ENCODE data around the gene GJC2.

Gene GJC2

GRCh38 chr1:228125185-228125584, 24.5 kb upstream of the GJC2 start:
- Mint-ChIP-seq H3K4me3 (no peak overlapping the region), H3K27me3 (peaks cover 31% of the 10 kb centered on the region), H3K4me1 (peaks cover 4% of the 10 kb centered on the region), H3K36me3 (peaks cover 3% of the 10 kb centered on the region), H3K27ac (no peak overlapping the region), H3K9me3 (no peaks in the 10 kb centered on the region)
- no peak for DNase-seq
- CTCF ChIA-PET, result no interaction called here

- peaks cover 60% of the 10 kb centered on the region for H3K27me3 Mint-ChIP-seq
Observed at GRCh38 chr1:228131766-228132165, 18.0 kb upstream of the GJC2 start.

GRCh38 chr1:228134591-228134990, 15.1 kb upstream of the GJC2 start:
- Mint-ChIP-seq H3K4me3 (no peak overlapping the region), H3K9me3 (no peaks in the 10 kb centered on the region), H3K27me3 (peaks cover 54% of the 10 kb centered on the region), H3K27ac (no peak overlapping the region), H3K4me1 (peaks cover 6% of the 10 kb centered on the region), H3K36me3 (peaks cover 1% of the 10 kb centered on the region)
- CTCF ChIA-PET, result interaction anchor here (1.3 kb wide), 1 partner anchor 367 kb away, joined by 3 read pairs; no protein-coding TSS in a partner anchor
- DNase-seq, result no peak

More at GRCh38 chr1:228131766-228132165, 18.0 kb upstream of the GJC2 start:
- Mint-ChIP-seq H3K36me3 (no peaks in the 10 kb centered on the region), H3K4me3 (no peak overlapping the region), H3K9me3 (no peaks in the 10 kb centered on the region), H3K4me1 (peaks cover 4% of the 10 kb centered on the region), H3K27ac (no peak overlapping the region)
- DNase-seq, result no peak
- CTCF ChIA-PET, result interaction anchor here (1.3 to 4.0 kb wide), 6 partner anchors 9 to 355 kb away, joined by 4 to 34 read pairs (median 9); partner anchors contain the start of gene IBA57

GRCh38 chr1:228136901-228137300, 12.8 kb upstream of the GJC2 start:
- H3K4me1 Mint-ChIP-seq, result peaks cover 14% of the 10 kb centered on the region
- H3K27ac Mint-ChIP-seq, result no peak overlapping the region
- H3K27me3 Mint-ChIP-seq, result peaks cover 37% of the 10 kb centered on the region
- peaks cover 7% of the 10 kb centered on the region for H3K36me3 Mint-ChIP-seq
- no peak overlapping the region for H3K4me3 Mint-ChIP-seq
- CTCF ChIA-PET, result interaction anchor here (1.5 to 1.6 kb wide), 2 partner anchors 28 to 29 kb away, joined by 4 read pairs; no protein-coding TSS in a partner anchor
- DNase-seq, result no peak
- H3K9me3 Mint-ChIP-seq, result no peaks in the 10 kb centered on the region

- no peak for DNase-seq
- Mint-ChIP-seq H3K27ac (peak overlapping the region; percentile 98), H3K4me1 (peaks cover 38% of the 10 kb centered on the region), H3K27me3 (peaks cover 26% of the 10 kb centered on the region), H3K36me3 (peaks cover 26% of the 10 kb centered on the region), H3K4me3 (peak overlapping the region; percentile 98), H3K9me3 (no peaks in the 10 kb centered on the region)
- CTCF ChIA-PET, result interaction anchor here (1.0 to 1.4 kb wide), 2 partner anchors 26 to 140 kb away, joined by 3 to 4 read pairs; partner anchors contain the start of gene IBA57
Observed at GRCh38 chr1:228139406-228139930, 10.3 kb upstream of the GJC2 start.

GRCh38 chr1:228139931-228140723, 9.6 kb upstream of the GJC2 start, which contains the start of gene GUK1:
GUK1 (plus strand) TSS chr1:228140279; CDS start chr1:228140303, 24 bp downstream.
- Mint-ChIP-seq H3K4me1 (peaks cover 40% of the 10 kb centered on the region), H3K36me3 (peaks cover 26% of the 10 kb centered on the region), H3K9me3 (no peaks in the 10 kb centered on the region), H3K27ac (peak within 1 kb of the TSS; percentile 98), H3K4me3 (peak within 1 kb of the TSS; percentile 98), H3K27me3 (peaks cover 20% of the 10 kb centered on the region)
- CTCF ChIA-PET, result interaction anchor here (0.7 to 1.4 kb wide), 4 partner anchors 12 to 141 kb away, joined by 3 to 4 read pairs (median 3); no protein-coding TSS in a partner anchor
- DNase-seq, result peak; percentile 100

- Mint-ChIP-seq H3K9me3 (no peaks in the 10 kb centered on the region), H3K4me3 (peak overlapping the region; percentile 98), H3K36me3 (peaks cover 28% of the 10 kb centered on the region), H3K27me3 (peaks cover 14% of the 10 kb centered on the region), H3K4me1 (peaks cover 40% of the 10 kb centered on the region), H3K27ac (peak overlapping the region; percentile 98)
- CTCF ChIA-PET, result interaction anchor here (0.7 to 0.9 kb wide), 3 partner anchors 12 to 28 kb away, joined by 3 read pairs; no protein-coding TSS in a partner anchor
- no peak for DNase-seq
Observed at GRCh38 chr1:228140724-228141225, 9.0 kb upstream of the GJC2 start.

- CTCF ChIA-PET, result interaction anchor here (1.1 kb wide), 1 partner anchor 24 kb away, joined by 3 read pairs; the partner anchor contains the start of gene IBA57
- Mint-ChIP-seq H3K4me1 (peaks cover 40% of the 10 kb centered on the region), H3K27me3 (peaks cover 9% of the 10 kb centered on the region), H3K27ac (peak overlapping the region; percentile 98), H3K36me3 (peaks cover 29% of the 10 kb centered on the region), H3K9me3 (no peaks in the 10 kb centered on the region), H3K4me3 (peak overlapping the region; percentile 98)
- peak; percentile 71 for DNase-seq
Observed at GRCh38 chr1:228141226-228142044, 8.3 kb upstream of the GJC2 start.

- H3K27ac Mint-ChIP-seq, result peak overlapping the region; percentile 98
- no peaks in the 10 kb centered on the region for H3K9me3 Mint-ChIP-seq
- no peak for DNase-seq
- H3K4me3 Mint-ChIP-seq, result peak overlapping the region; percentile 98
- peaks cover 9% of the 10 kb centered on the region for H3K27me3 Mint-ChIP-seq
- peaks cover 29% of the 10 kb centered on the region for H3K36me3 Mint-ChIP-seq
- peaks cover 40% of the 10 kb centered on the region for H3K4me1 Mint-ChIP-seq
- CTCF ChIA-PET, result interaction anchor here (1.1 kb wide), 1 partner anchor 23 kb away, joined by 3 read pairs; the partner anchor contains the start of gene IBA57
Observed at GRCh38 chr1:228142155-228142691, 7.5 kb upstream of the GJC2 start.

- CTCF ChIA-PET, result interaction anchor here (1.1 kb wide), 1 partner anchor 23 kb away, joined by 3 read pairs; the partner anchor contains the start of gene IBA57
- DNase-seq, result no peak
- peak overlapping the region; percentile 98 for H3K27ac Mint-ChIP-seq
- H3K36me3 Mint-ChIP-seq, result peaks cover 29% of the 10 kb centered on the region
- H3K4me3 Mint-ChIP-seq, result peak overlapping the region; percentile 98
- no peaks in the 10 kb centered on the region for H3K9me3 Mint-ChIP-seq
- peaks cover 40% of the 10 kb centered on the region for H3K4me1 Mint-ChIP-seq
- peaks cover 5% of the 10 kb centered on the region for H3K27me3 Mint-ChIP-seq
Observed at GRCh38 chr1:228142701-228143136, 7.0 kb upstream of the GJC2 start.

GRCh38 chr1:228143480-228144192, 6.1 kb upstream of the GJC2 start:
- Mint-ChIP-seq H3K4me3 (peak overlapping the region; percentile 98), H3K4me1 (peaks cover 40% of the 10 kb centered on the region), H3K27me3 (peaks cover 4% of the 10 kb centered on the region), H3K27ac (peak overlapping the region; percentile 98), H3K36me3 (peaks cover 28% of the 10 kb centered on the region), H3K9me3 (no peaks in the 10 kb centered on the region)
- CTCF ChIA-PET, result interaction anchor here (1.1 kb wide), 1 partner anchor 22 kb away, joined by 4 read pairs; the partner anchor contains the start of gene IBA57
- no peak for DNase-seq

- no peak for DNase-seq
- H3K9me3 Mint-ChIP-seq, result no peaks in the 10 kb centered on the region
- peak overlapping the region; percentile 98 for H3K27ac Mint-ChIP-seq
- H3K27me3 Mint-ChIP-seq, result peaks cover 4% of the 10 kb centered on the region
- peaks cover 39% of the 10 kb centered on the region for H3K4me1 Mint-ChIP-seq
- no peak overlapping the region for H3K4me3 Mint-ChIP-seq
- H3K36me3 Mint-ChIP-seq, result peaks cover 28% of the 10 kb centered on the region
- CTCF ChIA-PET, result interaction anchor here (1.1 kb wide), 1 partner anchor 21 kb away, joined by 4 read pairs; the partner anchor contains the start of gene IBA57
Observed at GRCh38 chr1:228144193-228144992, 5.3 kb upstream of the GJC2 start.

All from activated naive CD4-positive, alpha-beta T cell treated with anti-CD3 and anti-CD28 coated beads, Interleukin-2, amount 10 ng/mL, durations not matched to agents 7 days and 5 days (primary cell).